Neural cell (in vitro differentiated cells): ENCODE data around the gene LRRFIP2.

Source experiments
- CTCF ChIP-seq: fragments of 450-650 bp; IDR thresholded peaks from 2 replicates; pipeline ENCODE4 v1.5.1; 2014; ENCODE audit warnings: antibody characterized with exemption, mild to moderate bottlenecking, moderate library complexity; ENCODE audit not compliant: poor library complexity, severe bottlenecking
- EP300 ChIP-seq: fragments of 450-650 bp; conservative IDR thresholded peaks from 2 replicates; pipeline ENCODE4 v1.6.1; 2014; ENCODE audit warnings: antibody characterized with exemption, mild to moderate bottlenecking, moderate library complexity; ENCODE audit not compliant: poor library complexity, severe bottlenecking
- EZH2 ChIP-seq: fragments of 200-600, 300-800 bp; shearing (Covaris generic), sonication (generic); IDR thresholded peaks from 2 replicates; pipeline ENCODE4 v1.6.1; 2014; ENCODE audit warnings: antibody characterized with exemption, low read length, borderline replicate concordance, mild to moderate bottlenecking; ENCODE audit not compliant: insufficient read depth, poor library complexity, severe bottlenecking
- MXI1 ChIP-seq: fragments of 450-650 bp; conservative IDR thresholded peaks from 2 replicates; pipeline ENCODE4 v1.6.1; 2014; ENCODE audit warnings: antibody characterized with exemption, mild to moderate bottlenecking; ENCODE audit not compliant: poor library complexity, severe bottlenecking
- POLR2AphosphoS5 ChIP-seq: IDR thresholded peaks from 2 replicates; pipeline ENCODE4 v1.6.1; 2012
- RAD21 ChIP-seq: fragments of 450-650 bp; conservative IDR thresholded peaks from 2 replicates; pipeline ENCODE4 v1.6.1; 2014; ENCODE audit warnings: antibody characterized with exemption, mild to moderate bottlenecking, moderate library complexity
- REST ChIP-seq: IDR thresholded peaks from 2 replicates; pipeline ENCODE4 v1.6.1; 2012; ENCODE audit warnings: borderline replicate concordance
- TAF1 ChIP-seq: IDR thresholded peaks from 2 replicates; pipeline ENCODE4 v1.6.1; 2012; ENCODE audit warnings: low read depth

- TF ChIP-seq REST (no peak), CTCF (no peak), EZH2 (no peak), POLR2AphosphoS5 (no peak), EP300 (no peak), TAF1 (no peak), RAD21 (no peak), MXI1 (no peak)
These were observed 66.5 kb downstream of the LRRFIP2 start for GRCh38 chr3:37107846-37108245.
